Glutamatergic neuron (in vitro differentiated cells): ENCODE results near the gene MCEMP1. TPM values are rescaled to one million over a fixed set of nuclear protein-coding genes. Genes with fewer than 3 reads are reported as not detected.
A peak's percentile ranks its signal among the peaks of the same experiment; 100 is the strongest.

ENCODE experiments used
- DNase-seq: peaks from one replicate; pipeline ENCODE4 v3.0.0; 2022
- H3K27ac Mint-ChIP-seq: one replicate; pipeline ENCODE4 v1.8.0; 2020; ENCODE audit warnings: mild to moderate bottlenecking, mixed read lengths, inconsistent platforms; ENCODE audit not compliant: unreplicated experiment
- H3K27me3 Mint-ChIP-seq: one replicate; pipeline ENCODE4 v1.8.0; 2020; ENCODE audit warnings: mild to moderate bottlenecking, moderate library complexity, mixed read lengths, inconsistent platforms; ENCODE audit not compliant: unreplicated experiment
- H3K36me3 Mint-ChIP-seq: one replicate; pipeline ENCODE4 v1.8.0; 2020; ENCODE audit warnings: mild to moderate bottlenecking, mixed read lengths, inconsistent platforms; ENCODE audit not compliant: unreplicated experiment
- H3K4me1 Mint-ChIP-seq: one replicate; pipeline ENCODE4 v1.8.0; 2020; ENCODE audit warnings: mild to moderate bottlenecking, low read depth, mixed read lengths, inconsistent platforms; ENCODE audit not compliant: unreplicated experiment
- H3K4me3 Mint-ChIP-seq: one replicate; pipeline ENCODE4 v1.8.0; 2020; ENCODE audit warnings: mild to moderate bottlenecking, mixed read lengths, inconsistent platforms; ENCODE audit not compliant: unreplicated experiment
- H3K9me3 Mint-ChIP-seq: one replicate; pipeline ENCODE4 v1.8.0; 2020; ENCODE audit warnings: mild to moderate bottlenecking, moderate library complexity, mixed read lengths, inconsistent platforms; ENCODE audit not compliant: unreplicated experiment
- total RNA-seq: library from RNA; stranded (reverse); fragmentation: NEBNext Ultra II Directional; extraction: Animal tissue kit (Norgen Biotek cat#: 25700); gene quantifications from one replicate; pipeline ENCODE4 v1.2.1, GENCODE V29; 2021; ENCODE audit not compliant: unreplicated experiment
- TF ChIP-seq, protein P1 (sequence below): fragments of 200-600 bp; sonication (generic); IDR thresholded peaks from one replicate; pipeline ENCODE4 v1.5.0; 2021; ENCODE audit not compliant: partially characterized antibody, unreplicated experiment

Gene MCEMP1
- total RNA-seq, 1 donor from 2014 or later: not detected

DNA sequence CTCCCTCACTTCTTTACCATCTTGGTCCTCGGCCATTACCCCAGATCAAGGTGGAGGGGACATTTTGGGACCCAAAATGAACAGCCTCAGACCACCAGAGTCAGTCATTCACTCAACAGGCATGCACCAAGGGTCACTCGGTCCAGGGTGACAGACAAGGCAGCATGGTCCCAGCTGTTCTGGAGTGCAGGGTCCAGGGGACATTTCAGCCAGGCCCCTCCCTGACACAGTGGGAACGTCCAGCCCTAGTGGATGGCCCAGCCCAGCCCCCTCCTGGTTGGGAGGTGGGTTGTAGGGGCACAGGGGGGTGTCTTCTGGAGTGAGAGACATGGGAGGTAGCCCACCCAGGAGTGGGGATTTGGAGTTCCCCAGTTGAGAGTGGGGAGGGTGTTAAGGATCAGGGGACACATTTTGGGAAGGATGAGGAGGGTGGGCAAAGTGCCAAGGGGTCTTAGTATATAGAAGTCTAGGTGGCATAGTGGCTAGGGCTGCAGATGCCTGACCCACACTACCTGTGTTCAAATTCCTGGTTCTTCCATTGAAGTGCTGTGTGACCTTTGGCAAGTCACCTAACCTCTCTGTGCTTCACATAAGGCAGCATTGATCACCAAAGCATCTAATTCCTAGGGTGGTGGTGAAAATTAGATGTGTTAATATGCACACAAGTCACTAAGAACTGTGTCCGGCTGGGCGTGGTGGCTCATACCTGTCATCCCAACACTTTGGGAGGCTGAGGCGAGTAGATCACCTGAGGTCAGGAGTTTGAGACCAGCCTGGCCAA lies 27.6 kb downstream of the MCEMP1 start:
- no peak overlapping the region for H3K4me3 Mint-ChIP-seq
- no peaks in the 10 kb centered on the region for H3K36me3 Mint-ChIP-seq
- H3K4me1 Mint-ChIP-seq: no peaks in the 10 kb centered on the region
- H3K27me3 Mint-ChIP-seq: peaks cover 7% of the 10 kb centered on the region
- TF ChIP-seq, protein P1, sequence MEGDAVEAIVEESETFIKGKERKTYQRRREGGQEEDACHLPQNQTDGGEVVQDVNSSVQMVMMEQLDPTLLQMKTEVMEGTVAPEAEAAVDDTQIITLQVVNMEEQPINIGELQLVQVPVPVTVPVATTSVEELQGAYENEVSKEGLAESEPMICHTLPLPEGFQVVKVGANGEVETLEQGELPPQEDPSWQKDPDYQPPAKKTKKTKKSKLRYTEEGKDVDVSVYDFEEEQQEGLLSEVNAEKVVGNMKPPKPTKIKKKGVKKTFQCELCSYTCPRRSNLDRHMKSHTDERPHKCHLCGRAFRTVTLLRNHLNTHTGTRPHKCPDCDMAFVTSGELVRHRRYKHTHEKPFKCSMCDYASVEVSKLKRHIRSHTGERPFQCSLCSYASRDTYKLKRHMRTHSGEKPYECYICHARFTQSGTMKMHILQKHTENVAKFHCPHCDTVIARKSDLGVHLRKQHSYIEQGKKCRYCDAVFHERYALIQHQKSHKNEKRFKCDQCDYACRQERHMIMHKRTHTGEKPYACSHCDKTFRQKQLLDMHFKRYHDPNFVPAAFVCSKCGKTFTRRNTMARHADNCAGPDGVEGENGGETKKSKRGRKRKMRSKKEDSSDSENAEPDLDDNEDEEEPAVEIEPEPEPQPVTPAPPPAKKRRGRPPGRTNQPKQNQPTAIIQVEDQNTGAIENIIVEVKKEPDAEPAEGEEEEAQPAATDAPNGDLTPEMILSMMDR: no peak
- no peak for DNase-seq
- no peak overlapping the region for H3K27ac Mint-ChIP-seq
- H3K9me3 Mint-ChIP-seq: peaks cover 7% of the 10 kb centered on the region

DNA sequence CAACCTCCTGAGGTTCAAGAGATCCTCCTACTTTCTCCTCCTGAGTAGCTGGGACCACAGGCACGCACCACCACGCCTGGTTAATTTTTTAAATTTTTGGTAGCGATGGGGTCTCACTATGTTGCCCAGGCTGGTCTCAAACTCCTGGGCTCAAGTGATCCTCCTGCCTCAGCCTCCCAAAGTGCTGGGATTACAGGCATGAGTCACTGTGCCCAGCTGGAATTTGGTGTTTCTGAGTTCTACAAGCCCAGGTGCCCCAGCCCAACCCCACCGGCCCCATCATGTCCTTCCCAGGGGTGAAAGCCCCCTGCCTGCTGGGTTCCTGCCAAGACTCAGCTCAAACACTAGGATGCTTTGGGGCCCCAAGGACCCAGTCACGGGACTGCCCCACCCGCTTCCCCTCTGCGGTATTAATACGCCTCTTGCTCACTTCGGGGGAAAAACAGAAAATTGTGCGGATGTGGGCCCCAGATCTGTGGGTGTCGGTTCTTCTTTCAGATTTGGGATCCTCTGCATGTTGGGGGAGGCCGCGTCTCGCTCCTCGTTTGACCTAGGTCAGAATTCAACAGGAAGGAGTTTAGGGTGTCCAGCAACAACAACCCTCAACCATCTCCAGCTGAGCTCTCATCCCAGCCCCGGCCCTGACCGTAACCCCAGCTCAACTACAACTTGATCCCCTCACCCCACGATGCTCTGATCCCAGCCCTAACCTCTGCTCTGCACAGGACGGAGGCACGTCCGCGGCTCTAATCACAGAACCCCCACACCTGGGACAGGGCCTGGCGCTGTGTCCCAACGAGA lies 28.7 kb downstream of the MCEMP1 start:
- H3K27me3 Mint-ChIP-seq: peaks cover 7% of the 10 kb centered on the region
- DNase-seq: no peak
- H3K4me3 Mint-ChIP-seq: no peak overlapping the region
- TF ChIP-seq, protein P1: no peak
- no peaks in the 10 kb centered on the region for H3K36me3 Mint-ChIP-seq
- H3K9me3 Mint-ChIP-seq: peaks cover 7% of the 10 kb centered on the region
- H3K27ac Mint-ChIP-seq: no peak overlapping the region
- H3K4me1 Mint-ChIP-seq: no peaks in the 10 kb centered on the region

DNA sequence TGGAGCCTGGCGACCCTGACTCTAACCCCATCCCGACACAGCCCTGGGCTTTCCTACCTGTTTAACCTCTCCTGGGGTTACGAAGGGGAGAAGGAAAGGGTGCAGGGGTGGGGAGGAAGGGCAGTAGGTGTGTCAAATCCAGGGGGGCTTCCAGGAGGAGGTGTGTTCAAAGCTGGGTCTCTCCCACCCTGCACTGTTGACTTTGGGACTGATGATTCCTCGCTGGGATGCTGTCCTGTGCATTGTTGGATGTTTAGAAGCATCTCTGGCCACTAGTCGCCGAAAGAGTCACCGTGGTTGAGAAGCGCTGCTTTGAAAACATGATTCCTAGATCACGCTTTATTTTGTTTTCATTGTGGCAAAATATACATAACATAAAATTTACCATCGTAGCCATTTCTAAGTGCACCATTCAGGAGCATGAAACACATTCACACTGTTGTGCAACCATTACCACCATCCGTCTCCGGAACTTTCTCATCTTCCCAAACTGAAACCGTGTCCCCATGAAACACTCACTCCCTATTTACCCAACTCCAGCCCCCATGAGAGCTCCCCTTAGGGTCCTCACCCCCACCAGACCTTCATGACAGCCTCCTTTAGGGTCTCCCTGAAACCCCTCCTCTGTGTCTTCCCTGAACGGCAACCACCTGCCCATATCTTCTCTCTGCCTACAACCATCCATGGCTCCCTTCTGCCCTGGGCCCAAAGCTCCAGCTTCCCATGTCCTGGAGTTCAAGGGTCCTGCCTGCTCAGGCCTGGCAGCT lies 29.5 kb downstream of the MCEMP1 start:
- TF ChIP-seq, protein P1: no peak
- no peak for DNase-seq
- no peaks in the 10 kb centered on the region for H3K36me3 Mint-ChIP-seq
- no peaks in the 10 kb centered on the region for H3K4me1 Mint-ChIP-seq
- peaks cover 7% of the 10 kb centered on the region for H3K27me3 Mint-ChIP-seq
- peak overlapping the region; percentile 44 for H3K27ac Mint-ChIP-seq
- peaks cover 7% of the 10 kb centered on the region for H3K9me3 Mint-ChIP-seq
- no peak overlapping the region for H3K4me3 Mint-ChIP-seq

DNA sequence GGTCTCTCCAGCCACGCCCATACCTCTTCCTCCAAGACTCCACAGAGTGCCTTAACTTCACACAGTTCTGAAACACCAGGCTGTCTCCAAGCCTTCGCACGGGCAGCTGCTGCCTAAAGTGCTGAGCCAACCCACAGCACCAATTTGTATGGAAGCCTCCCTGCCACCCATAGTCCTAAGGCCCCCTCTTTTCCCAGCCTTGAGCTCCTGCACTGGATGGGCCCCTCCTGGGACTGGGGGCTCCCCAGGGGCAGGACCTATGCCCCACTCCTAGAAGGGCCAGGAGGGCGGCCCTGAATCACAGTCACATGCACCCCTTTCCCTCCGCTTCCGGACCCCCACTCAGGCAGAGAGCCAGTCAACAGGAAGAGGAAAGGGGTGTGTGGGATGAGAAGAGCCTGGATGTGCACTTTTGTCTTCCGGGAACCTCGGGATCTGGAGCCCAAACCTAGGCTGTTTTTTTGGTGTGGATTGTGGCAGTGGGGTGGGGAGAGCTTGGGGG lies 30.1 kb downstream of the MCEMP1 start:
- peaks cover 7% of the 10 kb centered on the region for H3K27me3 Mint-ChIP-seq

More for the DNA sequence above, 30.1 kb downstream of the MCEMP1 start:
- DNase-seq: no peak
- TF ChIP-seq, protein P1: no peak
- peaks cover 7% of the 10 kb centered on the region for H3K9me3 Mint-ChIP-seq
- H3K27ac Mint-ChIP-seq: no peak overlapping the region
- H3K36me3 Mint-ChIP-seq: no peaks in the 10 kb centered on the region
- no peaks in the 10 kb centered on the region for H3K4me1 Mint-ChIP-seq
- H3K4me3 Mint-ChIP-seq: no peak overlapping the region
